Measurements from ENCODE around the gene TUBB. TPM values are rescaled to one million over a fixed set of nuclear protein-coding genes. Genes with fewer than 3 reads are reported as not detected.
"Not testable (repeated sequence)": the region's sequence is repeated elsewhere in the genome, so short reads cannot be mapped to it uniquely, and the experiment has no call there.

Gene TUBB
- total and polyA plus RNA-seq, 12 donors: 144 to 440 (median 189) TPM

GRCh38 chr6:30763618-30764489 is 43.7 kb downstream of the TUBB start:
- 41 to 51% methylated on average over 8 of the region's 8 CpGs for WGBS, 2 donors
- Histone ChIP-seq H3K4me1 (peaks cover 12 to 61% (median 33%) of the 10 kb centered on the region in 9 donors), H3K36me3 (no peaks in the 10 kb centered on the region), H3K27ac (peak overlapping the region in 9 of 10 donors; percentile 41 to 90 (median 80)), H3K27me3 (no peaks in the 10 kb centered on the region), H3K9me3 (no peaks in the 10 kb centered on the region), H3K4me3 (no peak overlapping the region)
- TF ChIP-seq CTCF (IDR thresholded peaks at IDR 0.05): peak in 5 of 9 donors; percentile 14 to 39 (median 37)
- intact Hi-C loops (cut with DNase I): no loop called here
- ATAC-seq (peak; percentile 28 to 83 (median 68)), DNase-seq (no peak)

DNA sequence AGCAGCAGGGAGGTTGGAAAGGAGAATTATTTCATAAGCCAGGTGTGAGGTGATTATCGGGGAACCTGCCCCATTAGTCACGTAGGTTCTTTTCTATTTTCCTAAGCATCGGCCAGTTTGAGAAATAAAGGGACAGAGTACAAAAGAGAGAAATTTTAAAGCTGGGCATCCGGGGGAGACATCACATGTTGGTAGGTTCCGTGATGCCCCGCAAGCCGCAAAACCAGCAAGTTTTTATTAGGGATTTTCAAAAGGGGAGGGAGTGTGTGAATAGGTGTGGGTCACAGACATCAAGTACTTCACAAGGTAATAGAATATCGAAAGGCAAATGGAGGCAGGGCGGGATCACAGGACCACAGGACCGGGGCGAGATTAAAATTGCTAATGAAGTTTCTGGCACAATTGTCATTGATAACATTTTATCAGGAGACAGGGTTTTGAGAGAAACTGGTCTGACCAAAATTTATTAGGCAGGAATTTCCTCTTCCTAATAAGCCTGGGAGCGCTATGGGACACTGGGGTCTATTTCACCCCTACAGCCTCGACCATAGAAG is 44.4 kb downstream of the TUBB start:
- intact Hi-C loops (cut with DNase I): not testable (repeated sequence)
- WGBS, 2 donors: 50 to 58% methylated on average over 13 of the region's 13 CpGs

GRCh38 chr6:30765495-30765894 is 45.3 kb downstream of the TUBB start:
- H3K36me3 ChIP-seq; intact Hi-C loops (cut with DNase I); H3K27me3 ChIP-seq; H3K4me3 ChIP-seq; ATAC-seq; DNase-seq; H3K9me3 ChIP-seq: not testable (repeated sequence)
- H3K4me1 ChIP-seq: peaks cover 20 to 61% (median 41%) of the 10 kb centered on the region in 9 donors
- peak overlapping the region in 5 of 10 donors; percentile 20 to 86 (median 65) for H3K27ac ChIP-seq
- WGBS, 2 donors: 73 to 78% methylated on average over 1 of the region's 1 CpG

More for the DNA sequence above, 44.4 kb downstream of the TUBB start:
- H3K36me3 ChIP-seq, H3K27me3 ChIP-seq, ATAC-seq, H3K9me3 ChIP-seq, H3K4me3 ChIP-seq, DNase-seq: not testable (repeated sequence)
- Histone ChIP-seq H3K27ac (peak overlapping the region in 7 of 10 donors; percentile 41 to 90 (median 81)), H3K4me1 (peaks cover 20 to 61% (median 39%) of the 10 kb centered on the region in 9 donors)

- ATAC-seq: peak in 6 of 8 donors; percentile 36 to 60 (median 43)
These were observed 46.5 kb downstream of the TUBB start for GRCh38 chr6:30766461-30767157.

More at GRCh38 chr6:30766461-30767157, 46.5 kb downstream of the TUBB start:
- no peak for DNase-seq
- Histone ChIP-seq H3K27me3 (no peaks in the 10 kb centered on the region), H3K4me3 (no peak overlapping the region), H3K4me1 (peaks cover 20 to 57% (median 41%) of the 10 kb centered on the region in 9 donors), H3K9me3 (no peaks in the 10 kb centered on the region), H3K36me3 (no peaks in the 10 kb centered on the region), H3K27ac (peak overlapping the region in 7 of 10 donors; percentile 13 to 86 (median 59))
- intact Hi-C loops (cut with DNase I): no loop called here
- TF ChIP-seq CTCF (IDR thresholded peaks at IDR 0.05): no peak
- WGBS, 2 donors: 76 to 77% methylated on average over 6 of the region's 6 CpGs

Measured in heart right ventricle (tissue), 16 donors.